ENCODE results near the gene ISYNA1. TPM values are rescaled to one million over a fixed set of nuclear protein-coding genes. Genes with fewer than 3 reads are reported as not detected.

ISYNA1 gene
- total and polyA plus RNA-seq, 2 of the 8 experiments (the other 6 are each of a cell fraction or from before 2014, with no cell fraction given), result 207 to 264 TPM

- DNase-seq (ENCODE audit: low read depth in 1 of 2, low spot score in 2 of 2) (no peak), FAIRE-seq (no peak)
- Histone ChIP-seq H3K36me3 (ENCODE audit: control insufficient read depth in 2 of 4, insufficient read depth in 4 of 4, low read length in 3 of 4) (no peaks in the 10 kb centered on the region), H2BK5ac (ENCODE audit: low read depth, low read length) (no peak overlapping the region), H3K79me2 (ENCODE audit: control insufficient read depth in 1 of 2, insufficient read depth in 2 of 2, low read length in 2 of 2) (peaks cover 0 to 8% of the 10 kb centered on the region in 2 experiments; a peak in 1 of 4 replicates), H4K91ac (replicated peaks; ENCODE audit: insufficient read length, low read length) (no peak overlapping the region), H3K14ac (ENCODE audit: insufficient read length) (no peak overlapping the region), H3K9ac (replicated peaks in 1 of 4; ENCODE audit: extremely low read depth in 1 of 4, low read depth in 3 of 4, low read length in 3 of 4) (no peak overlapping the region), H3K4me1 (replicated peaks in 1 of 4; ENCODE audit: control insufficient read depth in 3 of 4, insufficient read depth in 4 of 4, low read length in 3 of 4) (peaks cover 0 to 1% (median 0%) of the 10 kb centered on the region in 4 experiments; a peak in 2 of 7 replicates), H3K27me3 (replicated peaks in 1 of 4; ENCODE audit: control insufficient read depth in 3 of 4, extremely low read depth in 1 of 4, insufficient read depth in 3 of 4, low read length in 3 of 4) (no peaks in the 10 kb centered on the region), H2BK12ac (ENCODE audit: low read depth, low read length) (no peak overlapping the region), H3K9me3 (ENCODE audit: insufficient read depth in 2 of 2, low read depth in 1 of 2, low read length in 1 of 2) (no peaks in the 10 kb centered on the region), H3K79me1 (ENCODE audit: low read depth, low read length) (peaks cover 10% of the 10 kb centered on the region), H4K8ac (ENCODE audit: extremely low read depth, insufficient read depth, low read length) (0 out of 2 replicates have a peak overlapping the region, but pooled peaks have one; percentile 12), H2AFZ (ENCODE audit: low read length) (no peak overlapping the region), H4K5ac (ENCODE audit: insufficient read length, low read depth, low read length) (no peak overlapping the region), H3K23ac (ENCODE audit: insufficient read length) (no peak overlapping the region), H3K4ac (replicated peaks; ENCODE audit: insufficient read length, low read depth, low read length) (peak overlapping the region; percentile 22), H3K27ac (ENCODE audit: low read depth, low read length) (no peak overlapping the region), H2AK5ac (ENCODE audit: low read depth, low read length) (no peak overlapping the region), H4K20me1 (replicated peaks in 1 of 2; ENCODE audit: control insufficient read depth in 1 of 2, insufficient read depth in 2 of 2, low read length in 2 of 2) (peaks cover 2 to 22% of the 10 kb centered on the region in 2 experiments), H2BK120ac (replicated peaks; ENCODE audit: low read depth, low read length) (no peak overlapping the region), H3K4me3 (ENCODE audit: extremely low read depth in 1 of 4, insufficient read depth in 2 of 4, low read depth in 3 of 4, low read length in 4 of 4) (no peak overlapping the region), H2BK20ac (ENCODE audit: low read length) (no peak overlapping the region), H3K23me2 (ENCODE audit: low read depth, low read length) (no peaks in the 10 kb centered on the region), H3K4me2 (ENCODE audit: insufficient read depth in 1 of 2, low read depth in 2 of 2, low read length in 2 of 2) (no peak overlapping the region), H3K56ac (replicated peaks; ENCODE audit: insufficient read length, low read depth, low read length) (no peak overlapping the region), H2BK15ac (ENCODE audit: low read length) (no peak overlapping the region), H3K18ac (ENCODE audit: extremely low read depth, low read length) (no peak overlapping the region)
- CTCF ChIA-PET (ENCODE audit: partially characterized antibody), result interaction anchor here (0.7 to 11.1 kb wide), 13 partner anchors 10 to 799 kb away, joined by 3 to 213 read pairs (median 5); partner anchors contain the start of gene REX1BD
- POLR2A ChIA-PET (ENCODE audit: partially characterized antibody), result interaction anchor here (1.2 to 1.6 kb wide), 3 partner anchors 11 to 98 kb away, joined by 3 to 4 read pairs (median 3); partner anchors contain the start of gene UBA52
- 87% methylated on average over 13 of the region's 13 CpGs; no CpG with 5 or more reads in 1 of the 2 experiments for WGBS, 2 experiments (ENCODE audit: extremely low coverage in 1 of 2, insufficient coverage in 1 of 2, insufficient read length in 1 of 2, insufficient replicate concordance in 2 of 2, low coverage in 1 of 2, low lambda C conversion rate in 2 of 2, missing lambda C conversion rate in 1 of 2)
- no peak for TF ChIP-seq ATF3 (IDR thresholded peaks at IDR 0.05; ENCODE audit: insufficient read depth, low read depth, low read length)
- no peak for TF ChIP-seq HDAC6 (IDR thresholded peaks at IDR 0.05; ENCODE audit: low read depth, low read length)
- no peak for TF ChIP-seq NRF1 (IDR thresholded peaks at IDR 0.05; ENCODE audit: low read depth, low read length)
- TF ChIP-seq FOSL1 (IDR thresholded peaks at IDR 0.05; ENCODE audit: insufficient read depth, low read depth, low read length), result no peak
- no peak for TF ChIP-seq RXRA (IDR thresholded peaks at IDR 0.05; ENCODE audit: insufficient read depth, low read depth, low read length)
- no peak for TF ChIP-seq KDM4A (IDR thresholded peaks at IDR 0.05; ENCODE audit: low read depth, low read length, severe bottlenecking)
- no peak for TF ChIP-seq CHD1 (IDR thresholded peaks at IDR 0.05; ENCODE audit: low read depth, low read length)
- no peak for TF ChIP-seq ASH2L (IDR thresholded peaks at IDR 0.05; ENCODE audit: low read length)
- no peak for TF ChIP-seq GABPA (IDR thresholded peaks at IDR 0.05; ENCODE audit: borderline replicate concordance, insufficient read depth, low read length)
- no peak for TF ChIP-seq CEBPB (IDR thresholded peaks at IDR 0.05; ENCODE audit: low read depth, low read length)
- TF ChIP-seq JUND (IDR thresholded peaks at IDR 0.05; ENCODE audit: low read length), result no peak
- TF ChIP-seq USF2 (IDR thresholded peaks at IDR 0.05; ENCODE audit: low read length), result no peak
Measured at GRCh38 chr19:18474366-18474887, 36.5 kb upstream of the ISYNA1 start.
